ENCODE data around the gene NRG2.

- TF ChIP-seq CTCF (IDR thresholded peaks at IDR 0.05) (no peak), POLR2A (IDR thresholded peaks at IDR 0.05) (no peak)
Measured at GRCh38 chr5:139881143-139881733, 161.9 kb downstream of the NRG2 start.
